ENCODE measurements around the gene RYK.

- TF ChIP-seq CTCF (conservative IDR thresholded peaks at IDR 0.05 in 1 of 2, IDR thresholded peaks at IDR 0.05 in 1 of 2; ENCODE audit: low read depth in 1 of 2, low read length in 2 of 2) (no peak), EZH2 (IDR thresholded peaks at IDR 0.05; ENCODE audit: low read length, missing control alignments) (no peak)
Observed at GRCh38 chr3:134281912-134282658, 31.4 kb upstream of the RYK start.
